H1 (cell line): ENCODE data around the gene VWF. TPM values are rescaled to one million over a fixed set of nuclear protein-coding genes. Genes with fewer than 3 reads are reported as not detected.

Experiments used
- CHD7 ChIP-seq: fragments of 300-600 bp; sonication (generic); IDR thresholded peaks from 2 replicates; pipeline ENCODE4 v1.7.1; 2012; ENCODE audit warnings: low read length, moderate library complexity, mild to moderate bottlenecking, inconsistent platforms; ENCODE audit not compliant: insufficient replicate concordance
- EGR1 ChIP-seq: IDR thresholded peaks from 2 replicates; pipeline ENCODE4 v1.6.1; 2011; ENCODE audit warnings: low read depth, low read length, borderline replicate concordance
- GTF2F1 ChIP-seq: IDR thresholded peaks from 2 replicates; pipeline ENCODE4 v1.6.1; 2012; ENCODE audit warnings: low read depth, low read length, improper control_type of control experiment, borderline replicate concordance
- POLR2A ChIP-seq, 2 experiments: IDR thresholded peaks; 1 replicate in 1 of 2; 2 replicates in 1 of 2; pipeline ENCODE4 v1.6.1; 2011; ENCODE audit warnings: low read depth in 2 of 2, low read length in 2 of 2, mild to moderate bottlenecking in 2 of 2; ENCODE audit errors: control extremely low read depth in 1 of 2
- POU5F1 ChIP-seq: IDR thresholded peaks from 2 replicates; pipeline ENCODE4 v1.6.1; 2011; ENCODE audit warnings: low read depth, mild to moderate bottlenecking, low read length, moderate library complexity
- SP4 ChIP-seq: IDR thresholded peaks from 2 replicates; pipeline ENCODE4 v1.6.1; 2012; ENCODE audit warnings: low read length, inconsistent platforms
- USF2 ChIP-seq: IDR thresholded peaks from 2 replicates; pipeline ENCODE4 v1.6.1; 2011; ENCODE audit warnings: low read length, improper control_type of control experiment
- polyA plus RNA-seq, 7 experiments: library from polyadenylated mRNA; depleted of rRNA in 3 of 7; stranded (reverse) in 5 of 7; unstranded in 2 of 7; fragments of >200 nt in 5 of 7; fragments of 200-250 nt in 2 of 7; gene quantifications; 1 replicate in 5 of 7; 2 replicates in 1 of 7; 4 replicates in 1 of 7; pipeline versions ENCODE4 v1.2.1 to v1.2.3, GENCODE V29; 2011 to 2013; ENCODE audit warnings: missing spikeins in 2 of 7, mixed read lengths in 2 of 7
- total RNA-seq: library from RNA; stranded (reverse); fragmentation: NEBNext Ultra II Directional; extraction: Animal tissue kit (Norgen Biotek cat#: 25700); gene quantifications from 2 replicates; pipeline ENCODE4 v1.2.1, GENCODE V29; 2021

The VWF gene
- total and polyA plus RNA-seq, 2 of the 8 experiments (the other 6 are each of a cell fraction or from before 2014, with no cell fraction given): 0.39 to 0.60 TPM

- TF ChIP-seq GTF2F1 (no peak), POU5F1 (no peak), EGR1 (no peak), POLR2A (IDR thresholded peaks at IDR 0.05; ENCODE audit: control extremely low read depth in 1 of 2, low read depth in 2 of 2, low read length in 2 of 2) (no peak), SP4 (no peak), USF2 (no peak), CHD7 (no peak)
Observed at GRCh38 chr12:6161124-6161882, 36.8 kb upstream of the VWF start (continued).
